IMR-90 (cell line): Measurements from ENCODE around the gene SH3RF3. TPM values are rescaled to one million over a fixed set of nuclear protein-coding genes. Genes with fewer than 3 reads are reported as not detected.

ENCODE experiments used
- ATAC-seq: fragments of 200-7000 bp; cut with Tn5 transposase; 2 replicates; pipeline ENCODE4 v1.9.1; 2020; ENCODE audit warnings: low read depth, mild to moderate bottlenecking, moderate library complexity
- BruUV-seq: library from RNA; stranded (reverse); fragments of 400-500 nt; replicated peaks from 2 replicates; lab custom pipeline; 2021; lab: Mats Ljungman, UMichigan
- CTCF ChIA-PET: fragments of 300-600 bp; formaldehyde crosslinking; extraction: SDS; loops from one replicate; lab custom pipeline; 2021; ENCODE audit warnings: antibody characterized with exemption; lab: Yijun Ruan, JAX
- POLR2A ChIA-PET: fragments of 300-600 bp; sonication (Branson Sonifier 250); formaldehyde crosslinking; loops from one replicate; lab custom pipeline; 2022; ENCODE audit warnings: antibody characterized with exemption; ENCODE audit not compliant: unreplicated experiment; lab: Charles Lee
- DNase-seq: peaks from one replicate; pipeline ENCODE4 v3.0.0; 2013
- H2AFZ ChIP-seq: replicated peaks from 2 replicates; pipeline ENCODE3; 2013; ENCODE audit warnings: low read length, mild to moderate bottlenecking; ENCODE audit not compliant: poor library complexity
- H2AK5ac ChIP-seq: 2 replicates; pipeline ENCODE4 v1.6.1; 2013; ENCODE audit warnings: low read depth, low read length, inconsistent platforms
- H2AK9ac ChIP-seq: replicated peaks from 2 replicates; pipeline ENCODE3; 2013; ENCODE audit warnings: mild to moderate bottlenecking, low read depth, low read length, moderate library complexity; ENCODE audit not compliant: poor library complexity
- H2BK120ac ChIP-seq: 2 replicates; pipeline ENCODE4 v1.6.1; 2013; ENCODE audit warnings: low read depth, low read length, inconsistent platforms
- H2BK15ac ChIP-seq: 3 replicates; pipeline ENCODE4 v1.6.1; 2013; ENCODE audit warnings: low read depth, low read length, inconsistent platforms
- H2BK20ac ChIP-seq: 2 replicates; pipeline ENCODE4 v1.6.1; 2013; ENCODE audit warnings: low read depth, mild to moderate bottlenecking, inconsistent platforms, low read length, moderate library complexity
- H2BK5ac ChIP-seq: 2 replicates; pipeline ENCODE4 v1.6.1; 2013; ENCODE audit warnings: mild to moderate bottlenecking, low read depth, low read length, inconsistent platforms; ENCODE audit not compliant: poor library complexity, severe bottlenecking
- H3K14ac ChIP-seq: replicated peaks from 2 replicates; pipeline ENCODE4 v1.6.1; 2013; ENCODE audit warnings: low read depth, low read length, inconsistent platforms
- H3K18ac ChIP-seq: 2 replicates; pipeline ENCODE4 v1.6.1; 2013; ENCODE audit warnings: low read depth, low read length, control low read depth
- H3K23ac ChIP-seq: 2 replicates; pipeline ENCODE4 v1.6.1; 2013; ENCODE audit warnings: low read depth, low read length, inconsistent platforms
- H3K27ac ChIP-seq: 2 replicates; pipeline ENCODE4 v1.5.1; 2013; ENCODE audit warnings: mild to moderate bottlenecking, control low read depth, low read length; ENCODE audit not compliant: insufficient read depth
- H3K27me3 ChIP-seq: 2 replicates; pipeline ENCODE4 v1.6.1; 2013; ENCODE audit warnings: low read length; ENCODE audit not compliant: control insufficient read depth, insufficient read depth
- H3K36me3 ChIP-seq: 2 replicates; pipeline ENCODE4 v1.6.1; 2013; ENCODE audit warnings: low read length, mixed read lengths; ENCODE audit not compliant: control insufficient read depth, insufficient read depth
- H3K4ac ChIP-seq: 2 replicates; pipeline ENCODE4 v1.6.1; 2013; ENCODE audit warnings: low read depth, low read length, inconsistent platforms
- H3K4me1 ChIP-seq: 2 replicates; pipeline ENCODE4 v1.6.1; 2013; ENCODE audit warnings: low read length, mixed read lengths; ENCODE audit not compliant: control insufficient read depth, insufficient read depth
- H3K4me2 ChIP-seq: 2 replicates; pipeline ENCODE4 v1.6.1; 2013; ENCODE audit warnings: low read depth, mild to moderate bottlenecking, control low read depth, low read length, moderate library complexity
- H3K4me3 ChIP-seq: 2 replicates; pipeline ENCODE4 v1.5.1; 2013; ENCODE audit warnings: low read depth, mild to moderate bottlenecking, control low read depth, low read length, moderate library complexity; ENCODE audit not compliant: insufficient read depth
- H3K56ac ChIP-seq: 2 replicates; pipeline ENCODE4 v1.6.1; 2013; ENCODE audit warnings: low read length, inconsistent platforms; ENCODE audit not compliant: insufficient read depth; ENCODE audit errors: extremely low read depth
- H3K79me1 ChIP-seq, 2 experiments: 2 replicates each; pipeline ENCODE4 v1.6.1; 2013; ENCODE audit warnings: low read length in 2 of 2, inconsistent platforms in 1 of 2, low read depth in 1 of 2
- H3K9ac ChIP-seq: 2 replicates; pipeline ENCODE4 v1.6.1; 2013; ENCODE audit warnings: low read depth, low read length, control low read depth
- H3K9me1 ChIP-seq: 2 replicates; pipeline ENCODE4 v1.6.1; 2013; ENCODE audit warnings: low read length, inconsistent platforms; ENCODE audit not compliant: insufficient read depth
- H3K9me3 ChIP-seq: 2 replicates; pipeline ENCODE4 v1.6.1; 2013; ENCODE audit warnings: low read length; ENCODE audit not compliant: control insufficient read depth, insufficient read depth
- H4K20me1 ChIP-seq: 2 replicates; pipeline ENCODE4 v1.6.1; 2013; ENCODE audit warnings: low read length, inconsistent platforms; ENCODE audit not compliant: insufficient read depth
- H4K5ac ChIP-seq: 2 replicates; pipeline ENCODE4 v1.6.1; 2013; ENCODE audit warnings: mild to moderate bottlenecking, low read depth, low read length, control low read depth
- H4K8ac ChIP-seq, 2 experiments: 2 replicates each; pipeline ENCODE4 v1.6.1; 2013; ENCODE audit warnings: low read depth in 2 of 2, low read length in 2 of 2, control low read depth in 1 of 2, inconsistent platforms in 1 of 2
- H4K91ac ChIP-seq: 2 replicates; pipeline ENCODE4 v1.6.1; 2013; ENCODE audit warnings: low read depth, low read length, inconsistent platforms; ENCODE audit not compliant: insufficient read depth
- MXI1 ChIP-seq: IDR thresholded peaks from 2 replicates; pipeline ENCODE4 v1.6.1; 2012; ENCODE audit warnings: low read depth, mild to moderate bottlenecking, low read length, moderate library complexity, borderline replicate concordance
- NFE2L2 ChIP-seq: fragments of 150-350 bp; IDR thresholded peaks from 2 replicates; pipeline ENCODE4 v1.6.1; 2016; ENCODE audit warnings: low read depth, mild to moderate bottlenecking, low read length
- RCOR1 ChIP-seq: IDR thresholded peaks from 2 replicates; pipeline ENCODE4 v1.6.1; 2012; ENCODE audit warnings: mild to moderate bottlenecking, low read length, improper control_type of control experiment; ENCODE audit not compliant: insufficient replicate concordance
- SMC3 ChIP-seq: fragments of 150-350 bp; IDR thresholded peaks from 2 replicates; pipeline ENCODE4 v1.6.1; 2016; ENCODE audit warnings: low read depth, mild to moderate bottlenecking, antibody characterized with exemption, low read length, moderate library complexity
- WGBS, 2 experiments: methylation state at CpG; one replicate each; pipeline versions ENCODE4 v1.1.5 to v1.1.7; 2013; ENCODE audit warnings: missing lambda C conversion rate in 2 of 2; ENCODE audit not compliant: insufficient read length in 1 of 2; ENCODE audit errors: extremely low coverage in 2 of 2; 5-methylcytosine and 5-hydroxymethylcytosine counted together
- dilution Hi-C: fragments of 300-500 bp; cut with HindIII; formaldehyde crosslinking; loops from one replicate; pipeline ENCODE4 v1.14.3; 2018; ENCODE audit warnings: low sequenced_read_pairs; ENCODE audit not compliant: unreplicated experiment
- in situ Hi-C: fragments of 300-500 bp; cut with MboI; formaldehyde crosslinking; loops from 3 replicates; pipeline ENCODE4 v1.14.3; 2019; ENCODE audit warnings: low sequenced_read_pairs, inconsistent platforms, mixed read lengths
- intact Hi-C: fragments of 100-400 bp; cut with micrococcal nuclease; formaldehyde crosslinking; loops from 2 replicates; pipeline ENCODE4 v1.10.0; 2022
- polyA plus RNA-seq, 3 experiments: library from polyadenylated mRNA; depleted of rRNA; stranded (reverse); fragments of >200 nt; gene quantifications; 2 replicates each; pipeline ENCODE4 v1.2.3, GENCODE V29; 2012; ENCODE audit warnings: low replicate concordance in 1 of 3
- total RNA-seq: library from RNA; depleted of rRNA; stranded (reverse); fragments of >200 nt; gene quantifications from 2 replicates; pipeline ENCODE4 v1.2.3, GENCODE V29; 2012

The SH3RF3 gene
- total and polyA plus RNA-seq, 2 of the 4 experiments (the other 2 are of a cell fraction), result 3.4 to 5.3 TPM

GRCh38 chr2:109141006-109141600, 12.1 kb downstream of the SH3RF3 start:
- Histone ChIP-seq H4K20me1 (peaks cover 95% of the 10 kb centered on the region), H4K8ac (no peak overlapping the region), H3K23ac (no peak overlapping the region), H2AK9ac (no peak overlapping the region), H2AK5ac (0 out of 2 replicates have a peak overlapping the region, but pooled peaks have one; percentile 8), H3K36me3 (no peaks in the 10 kb centered on the region), H3K9me1 (peaks cover 31% of the 10 kb centered on the region), H3K9me3 (no peaks in the 10 kb centered on the region), H2BK15ac (no peak overlapping the region), H3K4me2 (no peak overlapping the region), H2BK20ac (no peak overlapping the region), H4K91ac (no peak overlapping the region), H3K79me1 (peaks cover 37 to 90% of the 10 kb centered on the region in 2 experiments), H2AFZ (no peak overlapping the region), H3K4me1 (peaks cover 14% of the 10 kb centered on the region), H3K14ac (no peak overlapping the region), H3K27ac (no peak overlapping the region), H3K4me3 (no peak overlapping the region), H3K18ac (no peak overlapping the region), H3K56ac (no peak overlapping the region), H2BK5ac (no peak overlapping the region), H4K5ac (no peak overlapping the region), H3K27me3 (no peaks in the 10 kb centered on the region), H2BK120ac (no peak overlapping the region), H3K9ac (no peak overlapping the region), H3K4ac (no peak overlapping the region)
- in situ Hi-C loops, result loop anchor here (25.0 kb wide), 1 partner anchor 196 kb away; no protein-coding TSS in a partner anchor
- POLR2A ChIA-PET, result no interaction called here
- dilution Hi-C loops, result no loop called here
- intact Hi-C loops, result no loop called here
- DNase-seq (no peak), ATAC-seq (no peak)
- no TSS peak for BruUV-seq
- CTCF ChIA-PET, result no interaction called here
- TF ChIP-seq NFE2L2, result no peak
- TF ChIP-seq MXI1, result no peak
- TF ChIP-seq SMC3, result no peak
- TF ChIP-seq RCOR1, result no peak
- 100% methylated on average over 5 of the region's 12 CpGs; no CpG with 5 or more reads in 1 of the 2 experiments for WGBS, 2 experiments
